Measurements from ENCODE around the gene ECHS1. TPM values are rescaled to one million over a fixed set of nuclear protein-coding genes. Genes with fewer than 3 reads are reported as not detected.
A peak's percentile ranks its signal among the peaks of the same experiment; 100 is the strongest.

The ECHS1 gene
- total and polyA plus RNA-seq, 9 of the 15 experiments (the other 6 are each of a cell fraction or from before 2014, with no cell fraction given): 16.6 to 100 (median 68.1) TPM

- in situ Hi-C loops (cut with MboI): no loop called here
- FAIRE-seq (no peak), ATAC-seq (no peak), DNase-seq (ENCODE audit: extremely low read depth in 1 of 4, low spot score in 3 of 4) (no peak)
- ChIA-PET CTCF (ENCODE audit: low intra/inter-chr PET ratio) (no interaction called here), POLR2A (no interaction called here)
- H3K4me1 ChIP-seq (replicated peaks in 1 of 2; ENCODE audit: control insufficient read depth in 2 of 2, insufficient read depth in 2 of 2, low read length in 2 of 2): peaks cover 7 to 50% of the 10 kb centered on the region in 2 experiments; a peak in 4 of 5 replicates
- H3K36me3 ChIP-seq (ENCODE audit: control insufficient read depth, insufficient read depth, low read length): no peaks in the 10 kb centered on the region
- TF ChIP-seq NR2C1 (IDR thresholded peaks at IDR 0.05) (peak; percentile 36; the same call in 1 of the 2 replicates), NR2C1 (tag; IDR thresholded peaks at IDR 0.05) (peak; percentile 65), ZNF197 (CRISPR knock-in tag; IDR thresholded peaks at IDR 0.05; ENCODE audit: low read depth) (no peak), TFAP4 (CRISPR knock-in tag; IDR thresholded peaks at IDR 0.05; ENCODE audit: borderline replicate concordance) (no peak), NR2C2 (CRISPR knock-in tag; IDR thresholded peaks at IDR 0.05) (no peak), NR2C2 (tag; IDR thresholded peaks at IDR 0.05) (peak; percentile 44; the same call in 1 of the 2 replicates), POLR2G (IDR thresholded peaks at IDR 0.05; ENCODE audit: low read depth, low read length) (peak; percentile 48)
- no peak overlapping the region for H3K4me3 ChIP-seq
- H3K4me2 ChIP-seq (ENCODE audit: insufficient read depth, low read length): no peak overlapping the region
- no TSS peak for BruUV-seq (replicated peaks)
- intact Hi-C loops (cut with micrococcal nuclease): no loop called here
- no peak overlapping the region for H3K27ac ChIP-seq (ENCODE audit: extremely low read depth, low read depth, low read length)
- no peak overlapping the region for H2AFZ ChIP-seq (ENCODE audit: low read depth, low read length)
- H3K79me2 ChIP-seq (ENCODE audit: control insufficient read depth, insufficient read depth, low read length): no peaks in the 10 kb centered on the region
- no peaks in the 10 kb centered on the region for H3K9me3 ChIP-seq (replicated peaks; ENCODE audit: control insufficient read depth, insufficient read depth, low read depth, low read length)
- WGBS (ENCODE audit: insufficient coverage, low coverage, missing lambda C conversion rate): 11% methylated on average over 9 of the region's 16 CpGs
- no peaks in the 10 kb centered on the region for H4K20me1 ChIP-seq (replicated peaks; ENCODE audit: control insufficient read depth, insufficient read depth, low read length)
- H3K9ac ChIP-seq (ENCODE audit: insufficient read depth in 1 of 2, low read depth in 2 of 2, low read length in 2 of 2): no peak overlapping the region
- no peaks in the 10 kb centered on the region; a peak in 1 of 5 replicates for H3K27me3 ChIP-seq (ENCODE audit: control insufficient read depth in 2 of 2, insufficient read depth in 2 of 2, low read length in 2 of 2)
- no peaks in the 10 kb centered on the region for H3K9me1 ChIP-seq (ENCODE audit: control insufficient read depth, insufficient read depth, low read length)
These were observed 25.2 kb downstream of the ECHS1 start for GRCh38 chr10:133347710-133348517.
